ENCODE results near the gene ANXA4. TPM values are rescaled to one million over a fixed set of nuclear protein-coding genes. Genes with fewer than 3 reads are reported as not detected.
"Not testable (repeated sequence)": the region's sequence is repeated elsewhere in the genome, so short reads cannot be mapped to it uniquely, and the experiment has no call there.

ANXA4 gene
- total RNA-seq, 2 donors from 2014 or later = 258 to 324 TPM

DNA sequence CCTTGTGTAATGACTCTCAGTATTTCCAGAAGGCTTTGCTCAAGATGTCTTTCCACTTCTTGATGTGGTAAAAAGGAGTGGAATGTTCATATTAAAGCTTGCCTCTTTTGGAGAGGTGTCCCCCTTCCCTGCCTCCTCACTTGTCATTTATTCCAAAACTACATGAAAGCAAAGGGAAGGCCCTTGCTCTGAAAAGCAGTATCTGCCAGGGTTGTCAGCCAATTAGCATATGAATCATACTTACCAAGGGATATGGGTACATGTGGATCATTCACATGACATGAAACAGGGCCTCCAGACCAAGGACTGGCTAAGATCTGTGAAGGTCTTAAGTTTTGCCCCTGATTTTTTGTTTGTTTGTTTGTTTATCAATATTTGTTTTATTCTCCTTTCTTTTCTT lies 31.3 kb downstream of the ANXA4 start:
- Histone ChIP-seq H3K9ac (ENCODE audit: low read depth in 2 of 2, low read length in 2 of 2) (no peak overlapping the region), H3K9me3 (no peaks in the 10 kb centered on the region), H3K36me3 (no peaks in the 10 kb centered on the region), H3K4me3 (no peak overlapping the region), H3K4me1 (peaks cover 4% of the 10 kb centered on the region), H3K27ac (peak overlapping the region; percentile 25), H3K27me3 (no peaks in the 10 kb centered on the region)
- intact Hi-C loops (cut with DNase I) = no loop called here
- DNase-seq = no peak
- no peak for TF ChIP-seq CTCF (IDR thresholded peaks at IDR 0.05)

- H3K27ac ChIP-seq; H3K27me3 ChIP-seq; H3K9ac ChIP-seq (ENCODE audit: low read depth in 2 of 2, low read length in 2 of 2); H3K4me3 ChIP-seq; H3K9me3 ChIP-seq; H3K4me1 ChIP-seq; DNase-seq; intact Hi-C loops (cut with DNase I); H3K36me3 ChIP-seq: not testable (repeated sequence)
These were observed 32.5 kb downstream of the ANXA4 start for GRCh38 chr2:69774258-69774983.

GRCh38 chr2:69774984-69775982 lies 33.3 kb downstream of the ANXA4 start:
- Histone ChIP-seq H3K4me1 (peaks cover 4% of the 10 kb centered on the region), H3K27ac (peak overlapping the region; percentile 36), H3K27me3 (no peaks in the 10 kb centered on the region), H3K4me3 (no peak overlapping the region), H3K9ac (ENCODE audit: low read depth in 2 of 2, low read length in 2 of 2) (no peak overlapping the region), H3K36me3 (no peaks in the 10 kb centered on the region), H3K9me3 (no peaks in the 10 kb centered on the region)
- no peak for DNase-seq
- intact Hi-C loops (cut with DNase I) = no loop called here
- TF ChIP-seq CTCF (IDR thresholded peaks at IDR 0.05) = no peak

DNA sequence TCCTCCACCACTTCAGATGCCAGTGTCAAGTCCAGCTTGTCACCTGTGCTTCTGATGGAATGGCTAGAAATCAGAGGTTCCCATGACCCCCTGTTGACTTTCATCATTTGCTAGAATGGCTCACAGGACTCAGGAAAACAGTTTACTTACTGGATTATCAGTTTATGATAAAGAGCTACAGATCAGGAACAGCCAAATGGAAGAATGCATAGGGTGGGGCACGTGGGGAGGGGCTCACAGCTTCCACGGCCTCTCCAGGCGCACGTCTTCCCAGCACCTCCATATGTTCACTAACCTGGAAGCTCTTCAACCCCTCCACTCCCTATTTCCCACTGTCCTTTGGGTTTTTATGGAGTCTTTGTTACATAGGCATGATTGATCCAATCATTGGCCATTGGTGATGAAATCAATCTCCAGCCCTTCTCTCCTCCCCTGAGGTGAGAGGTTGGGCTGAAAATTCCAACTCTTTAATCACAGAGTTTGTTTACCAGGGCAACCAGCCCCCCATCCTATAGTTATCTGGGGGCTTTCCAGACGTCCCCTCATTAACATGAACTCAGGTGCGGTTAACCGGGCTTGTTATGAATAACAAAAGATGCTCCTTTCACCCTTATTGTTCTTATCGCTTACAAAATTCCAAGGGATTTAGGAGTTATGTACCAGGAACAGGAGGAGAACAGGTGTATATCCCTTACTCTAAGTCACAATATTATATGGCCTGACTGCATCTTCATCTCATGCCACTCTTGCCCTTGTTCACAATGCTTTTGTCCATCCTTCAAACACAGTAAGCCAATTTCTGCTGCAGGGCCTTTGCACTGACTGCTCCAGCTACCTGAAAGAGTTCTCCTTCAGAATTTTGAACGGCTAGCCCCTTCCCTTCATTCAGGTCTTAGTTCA lies 35.2 kb downstream of the ANXA4 start:
- H3K27me3 ChIP-seq = no peaks in the 10 kb centered on the region
- H3K9ac ChIP-seq (ENCODE audit: low read depth in 2 of 2, low read length in 2 of 2) = no peak overlapping the region
- H3K4me1 ChIP-seq = peaks cover 9% of the 10 kb centered on the region
- no peak overlapping the region for H3K4me3 ChIP-seq
- no peaks in the 10 kb centered on the region for H3K9me3 ChIP-seq
- H3K27ac ChIP-seq = peak overlapping the region; percentile 83
- intact Hi-C loops (cut with DNase I) = no loop called here
- no peak for DNase-seq
- H3K36me3 ChIP-seq = no peaks in the 10 kb centered on the region
- TF ChIP-seq CTCF (IDR thresholded peaks at IDR 0.05) = no peak

- no peak for TF ChIP-seq CTCF (IDR thresholded peaks at IDR 0.05)
- peaks cover 13% of the 10 kb centered on the region for H3K4me1 ChIP-seq
- H3K9ac ChIP-seq (ENCODE audit: low read depth in 2 of 2, low read length in 2 of 2) = no peak overlapping the region
- no peak for DNase-seq
- no peak overlapping the region for H3K4me3 ChIP-seq
- H3K27me3 ChIP-seq = no peaks in the 10 kb centered on the region
- H3K36me3 ChIP-seq = no peaks in the 10 kb centered on the region
- intact Hi-C loops (cut with DNase I) = no loop called here
- no peaks in the 10 kb centered on the region for H3K9me3 ChIP-seq
- peak overlapping the region; percentile 83 for H3K27ac ChIP-seq
These were observed 35.8 kb downstream of the ANXA4 start for GRCh38 chr2:69777786-69778105.
